Measurements from ENCODE around the gene C19orf47.
"Not testable (repeated sequence)": the region's sequence is repeated elsewhere in the genome, so short reads cannot be mapped to it uniquely, and the experiment has no call there.

The C19orf47 gene

DNA sequence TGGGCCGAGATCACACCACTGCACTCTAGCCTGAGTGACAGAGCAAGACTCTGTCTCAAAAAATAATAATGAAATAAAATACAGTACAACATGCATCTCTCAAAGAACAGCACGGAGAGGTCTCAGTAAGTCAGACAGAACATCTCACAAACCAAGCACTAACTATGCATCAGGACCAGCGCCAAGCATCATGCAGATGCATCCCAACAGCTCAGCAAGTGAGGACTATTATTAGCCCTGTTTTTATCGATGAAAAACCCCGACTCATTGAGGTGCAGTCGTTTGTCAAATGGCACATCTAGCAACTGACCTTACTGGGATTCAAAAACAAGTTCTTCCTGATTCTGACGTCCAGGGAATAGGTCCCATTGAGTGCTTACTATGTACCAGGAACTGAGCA, 3.8 kb downstream of the C19orf47 start:
- no peak for DNase-seq

DNA sequence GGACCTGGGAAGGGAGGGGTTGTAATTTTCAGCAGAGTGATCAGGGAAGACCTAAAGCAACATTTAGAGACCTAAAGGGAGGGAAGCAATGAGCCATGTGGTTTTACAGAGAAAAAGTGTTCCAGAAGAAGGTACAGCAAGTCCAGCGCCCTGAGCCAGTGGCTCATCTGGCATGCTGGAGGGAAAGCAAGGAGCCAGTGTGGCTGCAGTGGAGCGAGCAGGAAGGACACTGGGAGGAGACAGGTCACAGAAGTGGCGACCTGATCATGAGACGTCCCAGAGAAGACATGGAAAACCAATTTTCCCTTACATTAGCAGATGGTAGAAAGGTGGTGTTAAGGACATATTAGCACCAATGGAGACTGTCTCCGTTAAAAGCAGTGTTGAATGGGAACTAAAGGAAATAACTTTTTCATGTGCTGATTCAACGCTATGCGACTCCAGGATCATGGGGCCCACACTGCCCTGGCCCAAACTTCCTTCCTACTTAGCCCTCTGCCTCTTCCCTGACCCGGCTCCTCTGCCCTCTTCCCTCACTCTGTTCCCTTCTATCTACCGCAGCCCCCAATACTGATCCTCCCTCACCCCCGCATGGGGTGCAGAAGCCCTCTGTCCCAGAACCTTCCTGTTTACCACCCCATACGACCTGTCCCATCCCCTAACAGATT, 5.4 kb downstream of the C19orf47 start:
- no peak for DNase-seq

- no peak for DNase-seq
Observed at GRCh38 chr19:40341601-40342482, 6.4 kb downstream of the C19orf47 start.

DNA sequence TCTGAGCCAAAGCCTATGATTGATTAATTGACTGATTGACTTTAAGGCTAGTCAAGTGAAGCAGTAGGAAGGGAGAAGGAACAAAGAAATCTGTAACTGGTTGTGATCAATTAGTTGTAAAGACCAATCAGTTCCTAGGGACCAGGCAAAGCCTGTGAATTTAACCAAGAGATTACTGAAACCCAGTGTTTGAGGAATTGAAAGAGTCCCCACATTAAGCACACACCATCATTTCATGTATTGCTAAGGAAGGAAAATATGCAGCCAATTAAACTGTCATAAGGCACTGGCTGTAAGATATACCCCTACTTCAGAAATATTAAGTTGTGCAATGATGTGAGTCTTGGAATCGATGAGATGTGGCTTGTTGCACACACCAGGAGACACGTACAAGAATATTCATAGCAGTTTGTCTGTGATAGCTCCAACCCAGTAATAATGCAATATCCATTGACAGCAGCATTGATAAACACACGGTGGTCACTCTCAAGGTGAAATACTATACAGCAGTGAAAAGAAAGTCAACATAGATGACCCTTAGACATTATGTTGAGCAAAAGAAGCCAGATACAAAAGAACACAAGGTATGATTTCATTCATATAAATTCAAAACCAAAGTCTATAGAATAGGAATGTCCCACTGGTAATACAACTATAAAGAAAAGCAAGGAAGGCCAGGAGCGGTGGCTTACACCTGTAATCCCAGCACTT, 9.0 kb downstream of the C19orf47 start:
- no peak for DNase-seq

GRCh38 chr19:40337594-40337993, 10.6 kb downstream of the C19orf47 start:
- no peak for DNase-seq

DNA sequence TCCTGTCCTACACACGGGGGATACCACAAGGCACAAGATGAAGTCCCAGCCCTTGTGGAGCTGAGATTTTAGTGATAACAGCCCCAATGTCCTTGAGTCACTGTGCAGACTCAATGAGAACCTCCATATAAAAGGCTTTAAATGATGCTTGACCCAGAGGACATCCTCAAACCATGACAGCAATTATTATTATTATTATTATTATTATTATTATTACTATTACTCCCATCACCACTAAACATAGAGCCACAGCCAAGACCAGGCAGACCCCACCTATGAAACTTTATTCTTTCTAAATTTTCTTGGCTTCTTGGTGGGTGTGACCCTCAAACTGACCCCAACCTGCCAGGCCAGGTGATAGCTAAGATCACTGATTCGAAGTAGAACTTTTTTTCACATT, 11.1 kb downstream of the C19orf47 start:
- no peak for DNase-seq

GRCh38 chr19:40336601-40336900, 11.6 kb downstream of the C19orf47 start:
- no peak for DNase-seq

DNA sequence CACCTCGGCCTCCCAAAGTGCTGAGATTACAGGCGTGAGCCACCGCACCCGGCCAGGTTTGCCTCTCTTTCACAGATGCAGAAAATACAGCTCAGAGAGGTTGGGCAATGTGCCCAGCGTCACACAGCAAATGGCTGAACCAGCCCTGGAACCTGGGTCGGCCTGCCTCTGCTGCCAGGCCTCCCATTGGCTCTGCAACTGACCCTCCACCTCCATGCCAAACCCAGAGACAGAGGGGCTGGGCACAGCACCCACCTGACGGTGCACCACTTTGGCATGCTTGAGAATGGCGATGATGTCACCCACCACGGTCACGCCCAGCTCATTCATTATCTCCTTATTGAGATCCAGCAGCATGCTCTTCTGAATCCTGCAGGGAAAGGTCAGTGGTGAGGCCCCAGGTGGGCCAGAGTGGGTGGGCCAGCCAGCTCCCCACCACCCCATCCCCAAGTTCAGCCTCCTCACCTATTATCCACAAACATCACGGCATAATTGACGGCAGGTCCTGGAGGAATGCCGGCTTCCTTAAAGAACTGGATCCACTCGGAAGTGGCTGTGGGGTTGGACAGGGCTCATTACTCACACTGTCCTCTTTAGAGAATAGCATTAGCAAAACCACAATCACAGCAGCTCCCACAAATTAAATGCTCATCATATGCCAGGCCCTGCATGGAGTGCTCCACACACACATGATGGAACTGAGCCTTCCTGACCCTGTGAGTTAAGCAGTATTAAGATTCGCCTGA, 12.2 kb downstream of the C19orf47 start:
- no peak for DNase-seq

GRCh38 chr19:40335101-40335500, 13.1 kb downstream of the C19orf47 start:
- DNase-seq, result no peak

- DNase-seq, result not testable (repeated sequence)
Observed at GRCh38 chr19:40333083-40333482, 15.1 kb downstream of the C19orf47 start.

DNA sequence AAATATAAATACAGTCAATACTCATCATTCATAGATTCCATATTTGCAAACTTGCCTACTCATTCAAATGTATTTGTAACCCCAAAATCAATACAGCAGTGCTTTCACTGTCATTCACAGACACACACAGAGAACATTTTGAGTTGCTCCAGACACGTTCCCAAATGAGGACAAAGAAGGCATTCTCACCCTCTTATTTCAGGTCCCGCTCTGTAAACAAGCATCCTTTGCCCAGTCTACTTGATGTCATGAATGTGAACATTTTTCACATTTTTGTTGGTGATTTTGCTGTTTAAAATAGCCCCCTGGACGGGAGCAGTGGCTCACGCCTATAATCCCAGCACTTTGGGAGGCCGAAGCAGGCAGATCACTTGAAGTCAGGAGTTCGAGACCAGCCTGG, 15.5 kb downstream of the C19orf47 start:
- DNase-seq, result no peak

DNA sequence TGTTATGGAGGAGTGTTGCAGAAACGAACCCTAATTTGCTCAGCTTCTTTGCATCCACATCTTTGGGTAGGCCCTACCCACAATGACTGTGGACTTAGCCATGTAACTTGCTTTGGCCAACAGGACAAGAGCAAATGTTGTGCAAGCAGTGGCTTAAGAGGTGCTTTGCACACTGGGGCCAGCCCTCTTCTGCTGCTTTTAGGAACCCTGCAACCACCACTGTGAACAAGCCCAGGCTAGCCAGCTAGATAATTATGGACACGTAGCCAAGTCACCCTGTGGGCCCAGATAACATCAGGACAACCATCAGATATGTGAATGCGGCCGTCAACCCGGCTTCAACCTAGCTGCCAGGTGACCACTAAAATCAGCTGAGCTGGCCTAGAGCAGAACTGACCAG, 17.1 kb downstream of the C19orf47 start:
- no peak for DNase-seq

DNA sequence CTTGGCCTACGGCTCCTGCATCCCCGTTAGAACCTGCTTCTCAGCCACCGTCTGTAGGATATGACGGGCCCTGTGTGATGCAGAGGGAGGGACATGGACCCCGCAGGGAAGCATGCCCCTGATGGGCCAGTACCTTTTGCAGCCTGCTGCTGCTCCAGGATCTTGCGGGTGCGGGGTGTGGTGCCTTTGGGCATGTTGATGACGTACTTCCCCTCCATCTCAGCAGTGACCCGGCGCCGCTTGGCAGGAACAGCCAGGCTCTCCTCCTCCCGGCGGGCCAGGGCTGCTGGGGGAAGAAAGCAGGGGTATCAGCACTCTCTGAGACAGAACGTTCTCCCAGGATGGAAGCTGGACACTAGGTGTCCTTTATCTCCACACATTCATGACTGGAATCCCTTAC, 22.0 kb downstream of the C19orf47 start:
- no peak for DNase-seq

DNA sequence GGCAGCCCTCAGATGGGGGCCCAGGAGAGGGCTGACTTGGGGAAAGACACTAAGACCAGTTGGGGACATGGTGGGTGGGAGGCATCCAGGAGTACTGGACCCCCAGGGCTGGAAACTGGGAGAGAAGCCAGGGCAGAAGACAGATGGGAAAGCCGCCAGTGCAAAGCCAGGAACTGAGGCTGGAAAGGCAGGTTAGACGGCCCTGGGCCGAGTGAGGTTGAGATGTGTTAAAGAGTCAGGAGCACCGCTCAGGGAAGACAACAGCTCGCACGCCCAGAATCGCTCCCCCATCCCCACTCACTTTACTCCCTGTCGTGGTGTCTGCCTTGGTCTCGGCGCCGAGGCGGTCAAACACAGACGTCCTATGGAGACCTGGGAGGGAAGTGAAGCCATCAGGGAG, 24.5 kb downstream of the C19orf47 start:
- DNase-seq, result no peak

GRCh38 chr19:40322951-40323615, 25.1 kb downstream of the C19orf47 start:
- DNase-seq, result no peak

DNA sequence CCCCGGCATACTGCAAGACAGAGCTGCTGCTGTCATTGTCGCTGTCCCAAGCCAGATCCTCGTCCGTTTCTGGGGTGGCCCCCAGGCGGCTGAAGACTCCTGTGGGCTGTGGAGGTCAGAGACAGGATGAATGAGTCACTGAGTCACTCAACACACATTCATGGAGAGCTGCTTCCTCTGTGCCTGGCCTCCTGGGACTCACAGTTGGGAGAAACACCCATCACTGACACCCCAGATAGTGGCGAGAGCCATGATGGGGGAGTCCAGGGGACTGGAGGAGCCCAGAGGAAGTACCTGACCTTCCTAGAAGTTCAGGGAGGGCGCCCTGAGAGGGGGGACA, 26.0 kb downstream of the C19orf47 start:
- no peak for DNase-seq

- no peak for DNase-seq
Observed at GRCh38 chr19:40321566-40322270, 26.5 kb downstream of the C19orf47 start.

DNA sequence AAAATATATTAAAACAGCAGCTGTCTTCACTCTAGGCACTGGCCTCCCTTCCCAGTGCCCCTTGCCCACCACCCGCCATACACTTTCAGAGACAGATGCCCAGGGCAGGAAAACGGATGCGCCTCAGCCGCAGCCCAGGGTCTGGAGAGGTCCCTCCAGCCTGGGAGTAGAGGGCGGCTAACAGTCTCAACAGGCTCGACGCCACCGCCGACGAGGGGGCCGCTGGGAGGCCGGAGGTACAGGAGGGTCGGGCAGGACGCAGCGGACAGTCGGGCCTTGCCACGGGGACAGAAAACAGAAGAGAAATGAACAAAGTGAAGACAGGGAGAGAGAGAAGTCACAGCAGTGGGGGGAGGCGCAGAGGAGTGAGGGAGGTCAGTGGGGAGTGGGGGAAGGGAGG, 27.1 kb downstream of the C19orf47 start:
- DNase-seq, result no peak

- DNase-seq, result no peak
Observed at GRCh38 chr19:40320558-40320935, 27.6 kb downstream of the C19orf47 start.

- no peak for DNase-seq
Observed at GRCh38 chr19:40317338-40317737, 30.9 kb downstream of the C19orf47 start.

DNA sequence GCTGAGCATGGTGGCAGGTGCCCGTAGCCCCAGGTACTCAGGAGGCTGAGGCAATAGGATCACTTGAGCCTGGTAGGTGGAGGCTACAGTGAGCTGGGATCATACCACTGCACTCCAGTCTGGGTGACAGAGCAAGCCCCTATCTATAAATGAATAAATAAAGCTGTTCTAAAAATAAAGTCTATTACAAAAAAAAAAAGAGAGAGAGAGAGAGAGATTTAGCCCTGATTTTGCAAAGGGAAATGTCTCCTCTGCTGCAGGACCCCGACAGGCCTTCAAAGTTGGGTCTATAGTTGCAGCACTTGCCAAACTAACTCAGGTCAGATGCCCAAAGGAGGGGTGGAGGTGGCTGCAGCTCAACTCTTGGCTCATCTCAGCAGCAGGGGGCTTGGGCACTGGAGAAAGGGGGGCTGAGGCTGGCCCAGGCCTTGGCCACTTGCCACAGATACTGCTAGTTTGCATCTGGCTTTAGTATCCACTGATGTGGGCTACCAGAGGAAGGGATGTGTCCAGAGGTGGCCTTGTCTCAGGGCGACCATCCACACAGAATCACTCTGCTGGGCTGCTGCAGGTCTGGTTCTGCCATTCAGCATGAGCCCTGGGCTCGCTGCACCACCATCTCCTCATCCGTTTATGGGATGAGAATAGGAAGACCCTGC, 32.3 kb downstream of the C19orf47 start:
- no peak for DNase-seq

DNA sequence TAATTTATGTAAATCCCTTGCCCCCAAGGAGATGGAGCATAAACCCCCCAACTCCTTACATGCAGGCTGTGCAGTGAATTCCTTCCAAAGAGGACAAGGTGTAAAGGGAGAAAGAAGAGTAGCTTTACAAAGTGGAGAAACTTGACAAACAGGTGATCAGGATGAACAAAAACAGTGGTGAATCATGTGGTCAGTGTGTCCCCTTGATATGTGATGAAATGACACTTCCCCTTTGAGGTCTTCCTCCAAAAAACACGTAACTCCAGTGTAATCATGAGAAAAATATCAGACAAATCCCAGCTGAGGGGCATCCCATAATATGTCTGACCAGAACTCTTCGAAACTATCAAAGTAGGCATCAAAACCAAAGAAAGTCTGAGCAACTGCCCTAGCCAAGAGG, 33.5 kb downstream of the C19orf47 start:
- DNase-seq, result peak; percentile 45 to 47

Data from AML-193 (cell line).